MM.1S (cell line): Measurements from ENCODE around the gene EFCAB7.

ENCODE experiments used
- EZH2 ChIP-seq: fragments of 300-600 bp; sonication (generic); optimal IDR thresholded peaks from 2 replicates; pipeline ENCODE3; 2017; ENCODE audit warnings: low read depth, mild to moderate bottlenecking, antibody characterized with exemption, low read length, mixed read lengths
- TF ChIP-seq, protein P1 (sequence below): fragments of 300-600 bp; sonication (generic); IDR thresholded peaks from 2 replicates; pipeline ENCODE4 v1.5.1; 2016; ENCODE audit warnings: antibody characterized with exemption, low read length, mixed read lengths

DNA sequence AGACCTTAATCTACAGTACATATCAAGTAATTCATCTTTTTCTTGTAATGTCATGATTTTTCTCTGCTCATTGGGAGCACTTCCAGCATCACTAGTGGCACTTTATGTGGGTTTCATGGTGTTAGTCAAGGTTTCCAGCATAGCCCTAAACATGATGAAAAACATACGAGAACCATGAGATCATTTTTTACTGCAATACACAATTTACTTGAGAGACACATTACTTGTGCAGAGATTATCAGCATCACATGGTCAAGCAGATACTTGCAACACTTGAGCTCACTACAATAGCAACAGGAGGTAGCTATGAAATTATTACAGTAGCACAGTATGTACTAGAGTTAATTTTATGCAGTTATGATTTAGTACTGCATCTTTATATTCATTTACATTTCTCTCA is 36.7 kb upstream of the EFCAB7 start:
- TF ChIP-seq, protein P1, sequence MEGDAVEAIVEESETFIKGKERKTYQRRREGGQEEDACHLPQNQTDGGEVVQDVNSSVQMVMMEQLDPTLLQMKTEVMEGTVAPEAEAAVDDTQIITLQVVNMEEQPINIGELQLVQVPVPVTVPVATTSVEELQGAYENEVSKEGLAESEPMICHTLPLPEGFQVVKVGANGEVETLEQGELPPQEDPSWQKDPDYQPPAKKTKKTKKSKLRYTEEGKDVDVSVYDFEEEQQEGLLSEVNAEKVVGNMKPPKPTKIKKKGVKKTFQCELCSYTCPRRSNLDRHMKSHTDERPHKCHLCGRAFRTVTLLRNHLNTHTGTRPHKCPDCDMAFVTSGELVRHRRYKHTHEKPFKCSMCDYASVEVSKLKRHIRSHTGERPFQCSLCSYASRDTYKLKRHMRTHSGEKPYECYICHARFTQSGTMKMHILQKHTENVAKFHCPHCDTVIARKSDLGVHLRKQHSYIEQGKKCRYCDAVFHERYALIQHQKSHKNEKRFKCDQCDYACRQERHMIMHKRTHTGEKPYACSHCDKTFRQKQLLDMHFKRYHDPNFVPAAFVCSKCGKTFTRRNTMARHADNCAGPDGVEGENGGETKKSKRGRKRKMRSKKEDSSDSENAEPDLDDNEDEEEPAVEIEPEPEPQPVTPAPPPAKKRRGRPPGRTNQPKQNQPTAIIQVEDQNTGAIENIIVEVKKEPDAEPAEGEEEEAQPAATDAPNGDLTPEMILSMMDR, result no peak
- no peak for TF ChIP-seq EZH2
